Activated B cell treated with CpG ODN at 0.5 μM for 24 hours (primary cell): Measurements from ENCODE around the gene PTGR1. TPM values are rescaled to one million over a fixed set of nuclear protein-coding genes. Genes with fewer than 3 reads are reported as not detected.

Experiments used
- ATAC-seq: fragments of 200-7000 bp; cut with Tn5 transposase; one replicate; pipeline ENCODE4 v1.10.0; 2021; ENCODE audit warnings: low read depth, mild to moderate bottlenecking, moderate library complexity
- CTCF ChIA-PET: fragments of 350-600 bp; sonication (Branson Sonifier 250); formaldehyde crosslinking; loops from one replicate; lab custom pipeline; 2021; ENCODE audit warnings: antibody characterized with exemption; lab: Charles Lee
- POLR2A ChIA-PET: fragments of 350-600 bp; sonication (Branson Sonifier 250); formaldehyde crosslinking; loops from one replicate; lab custom pipeline; 2021; ENCODE audit warnings: antibody characterized with exemption; lab: Charles Lee
- DNase-seq: peaks from one replicate; pipeline ENCODE4 v3.0.0; 2022
- H3K27ac Mint-ChIP-seq: one replicate; pipeline ENCODE4 v1.8.0; 2020; ENCODE audit warnings: mixed read lengths
- H3K27me3 Mint-ChIP-seq: one replicate; pipeline ENCODE4 v1.8.0; 2021; ENCODE audit warnings: mixed read lengths
- H3K36me3 Mint-ChIP-seq: one replicate; pipeline ENCODE4 v1.8.0; 2021; ENCODE audit warnings: low read depth, mixed read lengths
- H3K4me1 Mint-ChIP-seq: one replicate; pipeline ENCODE4 v1.8.0; 2021; ENCODE audit warnings: mixed read lengths
- H3K4me3 Mint-ChIP-seq: one replicate; pipeline ENCODE4 v1.8.0; 2020; ENCODE audit warnings: mild to moderate bottlenecking, mixed read lengths
- H3K9me3 Mint-ChIP-seq: one replicate; pipeline ENCODE4 v1.8.0; 2020; ENCODE audit warnings: mixed read lengths
- CTCF ChIP-seq: fragments of 200-600 bp; IDR thresholded peaks from one replicate; pipeline ENCODE4 v1.8.0; 2022; ENCODE audit warnings: antibody characterized with exemption, mild to moderate bottlenecking
- intact Hi-C: fragments of 100-400 bp; cut with micrococcal nuclease; formaldehyde crosslinking; loops from one replicate; pipeline ENCODE4 v1.15.1; 2024
- total RNA-seq: library from RNA; stranded (reverse); gene quantifications from 2 replicates; pipeline ENCODE4 v1.2.3, GENCODE V29; 2022

Gene PTGR1
- total RNA-seq, 1 donor from 2014 or later, result 0.35 TPM

GRCh38 chr9:111542497-111543254, 56.8 kb downstream of the PTGR1 start:
- H3K4me3 Mint-ChIP-seq, result no peak overlapping the region
- no peak overlapping the region for H3K27ac Mint-ChIP-seq
- ChIA-PET POLR2A (no interaction called here), CTCF (no interaction called here)
- no peak for TF ChIP-seq CTCF
- no peak for DNase-seq
- no peak for ATAC-seq
- H3K27me3 Mint-ChIP-seq, result no peaks in the 10 kb centered on the region
- H3K4me1 Mint-ChIP-seq, result no peaks in the 10 kb centered on the region
- intact Hi-C loops, result no loop called here
- peaks cover 50% of the 10 kb centered on the region for H3K36me3 Mint-ChIP-seq
- H3K9me3 Mint-ChIP-seq, result peaks cover 49% of the 10 kb centered on the region

GRCh38 chr9:111533099-111533790, 66.2 kb downstream of the PTGR1 start:
- Mint-ChIP-seq H3K27me3 (no peaks in the 10 kb centered on the region), H3K4me3 (no peak overlapping the region), H3K4me1 (no peaks in the 10 kb centered on the region), H3K27ac (no peak overlapping the region), H3K9me3 (peaks cover 8% of the 10 kb centered on the region), H3K36me3 (peaks cover 25% of the 10 kb centered on the region)
- ATAC-seq (no peak), DNase-seq (no peak)
- no peak for TF ChIP-seq CTCF
- ChIA-PET POLR2A (no interaction called here), CTCF (no interaction called here)
- intact Hi-C loops, result no loop called here

DNA sequence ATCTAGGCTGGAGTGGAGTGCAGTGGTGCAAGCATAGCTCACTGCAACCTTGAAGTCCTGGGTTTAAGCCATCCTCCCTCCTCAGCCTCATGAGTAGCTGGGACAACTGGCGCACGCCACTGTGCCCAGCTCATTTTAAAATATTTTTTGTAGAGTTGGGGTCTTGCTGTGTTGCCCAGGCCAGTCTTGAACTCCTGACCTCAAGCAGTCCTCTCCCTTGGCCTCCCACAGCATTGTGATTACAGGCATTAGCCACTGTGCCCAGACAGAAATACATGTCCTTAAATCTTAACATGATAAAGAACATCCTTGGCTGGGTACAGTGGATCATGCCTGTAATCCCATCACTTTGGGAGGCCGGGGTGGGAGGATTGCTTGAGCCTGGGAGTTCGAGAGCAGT, 67.7 kb downstream of the PTGR1 start:
- POLR2A ChIA-PET, result no interaction called here
- DNase-seq, result no peak
- no peak for ATAC-seq
- Mint-ChIP-seq H3K36me3 (peaks cover 16% of the 10 kb centered on the region), H3K27me3 (no peaks in the 10 kb centered on the region), H3K9me3 (peaks cover 6% of the 10 kb centered on the region), H3K4me1 (no peaks in the 10 kb centered on the region), H3K27ac (no peak overlapping the region), H3K4me3 (no peak overlapping the region)
- no peak for TF ChIP-seq CTCF
- CTCF ChIA-PET, result interaction anchor here (0.6 kb wide), 1 partner anchor 694 kb away, joined by 3 read pairs; no protein-coding TSS in a partner anchor
- intact Hi-C loops, result no loop called here

GRCh38 chr9:111529787-111530186, 69.7 kb downstream of the PTGR1 start:
- no peak for DNase-seq
- peaks cover 10% of the 10 kb centered on the region for H3K36me3 Mint-ChIP-seq
- no peaks in the 10 kb centered on the region for H3K9me3 Mint-ChIP-seq

More at GRCh38 chr9:111529787-111530186, 69.7 kb downstream of the PTGR1 start:
- Mint-ChIP-seq H3K4me1 (peaks cover 12% of the 10 kb centered on the region), H3K27ac (no peak overlapping the region), H3K27me3 (no peaks in the 10 kb centered on the region), H3K4me3 (no peak overlapping the region)
- POLR2A ChIA-PET, result no interaction called here
- no peak for TF ChIP-seq CTCF
- intact Hi-C loops, result no loop called here
- CTCF ChIA-PET, result no interaction called here
- no peak for ATAC-seq
